IMR-90 (cell line): ENCODE results near the gene UVSSA. TPM values are rescaled to one million over a fixed set of nuclear protein-coding genes. Genes with fewer than 3 reads are reported as not detected.
A peak's percentile ranks its signal among the peaks of the same experiment; 100 is the strongest.

Source experiments
- ATAC-seq: fragments of 200-7000 bp; cut with Tn5 transposase; 2 replicates; pipeline ENCODE4 v1.9.1; 2020; ENCODE audit warnings: low read depth, mild to moderate bottlenecking, moderate library complexity
- BruUV-seq: library from RNA; stranded (reverse); fragments of 400-500 nt; replicated peaks from 2 replicates; lab custom pipeline; 2021; lab: Mats Ljungman, UMichigan
- CTCF ChIA-PET: fragments of 300-600 bp; formaldehyde crosslinking; extraction: SDS; loops from one replicate; lab custom pipeline; 2021; ENCODE audit warnings: antibody characterized with exemption; lab: Yijun Ruan, JAX
- POLR2A ChIA-PET: fragments of 300-600 bp; sonication (Branson Sonifier 250); formaldehyde crosslinking; loops from one replicate; lab custom pipeline; 2022; ENCODE audit warnings: antibody characterized with exemption; ENCODE audit not compliant: unreplicated experiment; lab: Charles Lee
- DNase-seq: peaks from one replicate; pipeline ENCODE4 v3.0.0; 2013
- H2AFZ ChIP-seq: replicated peaks from 2 replicates; pipeline ENCODE3; 2013; ENCODE audit warnings: low read length, mild to moderate bottlenecking; ENCODE audit not compliant: poor library complexity
- H2AK5ac ChIP-seq: 2 replicates; pipeline ENCODE4 v1.6.1; 2013; ENCODE audit warnings: low read depth, low read length, inconsistent platforms
- H2AK9ac ChIP-seq: replicated peaks from 2 replicates; pipeline ENCODE3; 2013; ENCODE audit warnings: mild to moderate bottlenecking, low read depth, low read length, moderate library complexity; ENCODE audit not compliant: poor library complexity
- H2BK120ac ChIP-seq: 2 replicates; pipeline ENCODE4 v1.6.1; 2013; ENCODE audit warnings: low read depth, low read length, inconsistent platforms
- H2BK15ac ChIP-seq: 3 replicates; pipeline ENCODE4 v1.6.1; 2013; ENCODE audit warnings: low read depth, low read length, inconsistent platforms
- H2BK20ac ChIP-seq: 2 replicates; pipeline ENCODE4 v1.6.1; 2013; ENCODE audit warnings: low read depth, mild to moderate bottlenecking, inconsistent platforms, low read length, moderate library complexity
- H2BK5ac ChIP-seq: 2 replicates; pipeline ENCODE4 v1.6.1; 2013; ENCODE audit warnings: mild to moderate bottlenecking, low read depth, low read length, inconsistent platforms; ENCODE audit not compliant: poor library complexity, severe bottlenecking
- H3K14ac ChIP-seq: replicated peaks from 2 replicates; pipeline ENCODE4 v1.6.1; 2013; ENCODE audit warnings: low read depth, low read length, inconsistent platforms
- H3K18ac ChIP-seq: 2 replicates; pipeline ENCODE4 v1.6.1; 2013; ENCODE audit warnings: low read depth, low read length, control low read depth
- H3K23ac ChIP-seq: 2 replicates; pipeline ENCODE4 v1.6.1; 2013; ENCODE audit warnings: low read depth, low read length, inconsistent platforms
- H3K27ac ChIP-seq: 2 replicates; pipeline ENCODE4 v1.5.1; 2013; ENCODE audit warnings: mild to moderate bottlenecking, control low read depth, low read length; ENCODE audit not compliant: insufficient read depth
- H3K27me3 ChIP-seq: 2 replicates; pipeline ENCODE4 v1.6.1; 2013; ENCODE audit warnings: low read length; ENCODE audit not compliant: control insufficient read depth, insufficient read depth
- H3K36me3 ChIP-seq: 2 replicates; pipeline ENCODE4 v1.6.1; 2013; ENCODE audit warnings: low read length, mixed read lengths; ENCODE audit not compliant: control insufficient read depth, insufficient read depth
- H3K4ac ChIP-seq: 2 replicates; pipeline ENCODE4 v1.6.1; 2013; ENCODE audit warnings: low read depth, low read length, inconsistent platforms
- H3K4me1 ChIP-seq: 2 replicates; pipeline ENCODE4 v1.6.1; 2013; ENCODE audit warnings: low read length, mixed read lengths; ENCODE audit not compliant: control insufficient read depth, insufficient read depth
- H3K4me2 ChIP-seq: 2 replicates; pipeline ENCODE4 v1.6.1; 2013; ENCODE audit warnings: low read depth, mild to moderate bottlenecking, control low read depth, low read length, moderate library complexity
- H3K4me3 ChIP-seq: 2 replicates; pipeline ENCODE4 v1.5.1; 2013; ENCODE audit warnings: low read depth, mild to moderate bottlenecking, control low read depth, low read length, moderate library complexity; ENCODE audit not compliant: insufficient read depth
- H3K56ac ChIP-seq: 2 replicates; pipeline ENCODE4 v1.6.1; 2013; ENCODE audit warnings: low read length, inconsistent platforms; ENCODE audit not compliant: insufficient read depth; ENCODE audit errors: extremely low read depth
- H3K79me1 ChIP-seq, 2 experiments: 2 replicates each; pipeline ENCODE4 v1.6.1; 2013; ENCODE audit warnings: low read length in 2 of 2, inconsistent platforms in 1 of 2, low read depth in 1 of 2
- H3K9ac ChIP-seq: 2 replicates; pipeline ENCODE4 v1.6.1; 2013; ENCODE audit warnings: low read depth, low read length, control low read depth
- H3K9me1 ChIP-seq: 2 replicates; pipeline ENCODE4 v1.6.1; 2013; ENCODE audit warnings: low read length, inconsistent platforms; ENCODE audit not compliant: insufficient read depth
- H3K9me3 ChIP-seq: 2 replicates; pipeline ENCODE4 v1.6.1; 2013; ENCODE audit warnings: low read length; ENCODE audit not compliant: control insufficient read depth, insufficient read depth
- H4K20me1 ChIP-seq: 2 replicates; pipeline ENCODE4 v1.6.1; 2013; ENCODE audit warnings: low read length, inconsistent platforms; ENCODE audit not compliant: insufficient read depth
- H4K5ac ChIP-seq: 2 replicates; pipeline ENCODE4 v1.6.1; 2013; ENCODE audit warnings: mild to moderate bottlenecking, low read depth, low read length, control low read depth
- H4K8ac ChIP-seq, 2 experiments: 2 replicates each; pipeline ENCODE4 v1.6.1; 2013; ENCODE audit warnings: low read depth in 2 of 2, low read length in 2 of 2, control low read depth in 1 of 2, inconsistent platforms in 1 of 2
- H4K91ac ChIP-seq: 2 replicates; pipeline ENCODE4 v1.6.1; 2013; ENCODE audit warnings: low read depth, low read length, inconsistent platforms; ENCODE audit not compliant: insufficient read depth
- POLR2A ChIP-seq: IDR thresholded peaks from 2 replicates; pipeline ENCODE4 v1.6.1; 2012; ENCODE audit warnings: mild to moderate bottlenecking, low read depth, low read length
- WGBS, 2 experiments: methylation state at CpG; one replicate each; pipeline versions ENCODE4 v1.1.5 to v1.1.7; 2013; ENCODE audit warnings: missing lambda C conversion rate in 2 of 2; ENCODE audit not compliant: insufficient read length in 1 of 2; ENCODE audit errors: extremely low coverage in 2 of 2; 5-methylcytosine and 5-hydroxymethylcytosine counted together
- dilution Hi-C: fragments of 300-500 bp; cut with HindIII; formaldehyde crosslinking; loops from one replicate; pipeline ENCODE4 v1.14.3; 2018; ENCODE audit warnings: low sequenced_read_pairs; ENCODE audit not compliant: unreplicated experiment
- in situ Hi-C: fragments of 300-500 bp; cut with MboI; formaldehyde crosslinking; loops from 3 replicates; pipeline ENCODE4 v1.14.3; 2019; ENCODE audit warnings: low sequenced_read_pairs, inconsistent platforms, mixed read lengths
- intact Hi-C: fragments of 100-400 bp; cut with micrococcal nuclease; formaldehyde crosslinking; loops from 2 replicates; pipeline ENCODE4 v1.10.0; 2022
- polyA plus RNA-seq, 3 experiments: library from polyadenylated mRNA; depleted of rRNA; stranded (reverse); fragments of >200 nt; gene quantifications; 2 replicates each; pipeline ENCODE4 v1.2.3, GENCODE V29; 2012; ENCODE audit warnings: low replicate concordance in 1 of 3
- total RNA-seq: library from RNA; depleted of rRNA; stranded (reverse); fragments of >200 nt; gene quantifications from 2 replicates; pipeline ENCODE4 v1.2.3, GENCODE V29; 2012

UVSSA gene
- total and polyA plus RNA-seq, 2 of the 4 experiments (the other 2 are of a cell fraction) = 1.4 to 8.4 TPM

DNA sequence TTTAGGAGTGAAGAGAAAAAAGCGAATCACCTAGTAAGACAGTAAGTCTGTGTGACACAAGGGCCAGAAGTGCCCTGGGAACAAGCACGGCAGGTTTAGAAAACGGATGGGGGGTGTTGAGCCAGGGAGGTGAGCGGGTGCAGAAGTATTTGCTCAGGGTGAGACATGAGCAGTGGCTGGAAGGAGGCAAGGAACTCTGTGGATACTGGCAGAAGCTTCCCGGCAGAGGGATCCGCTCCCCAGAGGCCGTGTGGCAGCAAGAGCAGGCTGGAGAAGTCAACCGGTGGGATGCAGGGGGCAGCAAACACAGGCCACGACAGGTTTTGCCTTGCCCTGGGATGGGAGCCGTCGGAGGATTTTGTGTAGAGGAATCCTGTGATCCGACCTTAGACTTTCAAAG lies 2.3 kb upstream of the UVSSA start:
- in situ Hi-C loops (no loop called here), dilution Hi-C loops (no loop called here), intact Hi-C loops (loop anchor here (5.0 kb wide), 1 partner anchor 332 kb away; the partner anchor contains the start of gene FGFRL1)
- H3K4me1 ChIP-seq = peaks cover 5% of the 10 kb centered on the region
- H4K5ac ChIP-seq = no peak overlapping the region
- peaks cover 7% of the 10 kb centered on the region; the same call in 1 of the 2 replicates for H4K20me1 ChIP-seq
- ATAC-seq (no peak), DNase-seq (peak; percentile 8)
- no peaks in the 10 kb centered on the region for H3K27me3 ChIP-seq
- no peak overlapping the region for H2BK20ac ChIP-seq
- peaks cover 30 to 55% of the 10 kb centered on the region in 2 experiments for H3K79me1 ChIP-seq
- H2AFZ ChIP-seq = no peak overlapping the region
- H3K18ac ChIP-seq = no peak overlapping the region
- CTCF ChIA-PET = no interaction called here
- no TSS peak for BruUV-seq
- no peak overlapping the region for H2BK120ac ChIP-seq
- H2BK5ac ChIP-seq = no peak overlapping the region
- H3K4me2 ChIP-seq = no peak overlapping the region
- TF ChIP-seq POLR2A = no peak
- 0 out of 2 replicates have a peak overlapping the region, but pooled peaks have one; percentile 34 for H3K23ac ChIP-seq
- H4K8ac ChIP-seq = no peak overlapping the region
- no peak overlapping the region for H3K9ac ChIP-seq
- H3K4me3 ChIP-seq = no peak overlapping the region
- H2BK15ac ChIP-seq = no peak overlapping the region
- no peak overlapping the region for H3K56ac ChIP-seq
- peaks cover 21% of the 10 kb centered on the region for H3K36me3 ChIP-seq
- peaks cover 7% of the 10 kb centered on the region; the same call in 1 of the 2 replicates for H3K9me3 ChIP-seq
- 79% methylated on average over 4 of the region's 12 CpGs; no CpG with 5 or more reads in 1 of the 2 experiments for WGBS, 2 experiments
- no peak overlapping the region for H3K14ac ChIP-seq
- H4K91ac ChIP-seq = no peak overlapping the region
- H3K27ac ChIP-seq = no peak overlapping the region
- H3K4ac ChIP-seq = no peak overlapping the region
- POLR2A ChIA-PET = no interaction called here
- peak overlapping the region; percentile 35; the same call in 1 of the 2 replicates for H2AK5ac ChIP-seq
- peak overlapping the region; percentile 48 for H2AK9ac ChIP-seq
- peaks cover 9% of the 10 kb centered on the region; the same call in 1 of the 2 replicates for H3K9me1 ChIP-seq
